Neural cell (in vitro differentiated cells): ENCODE measurements around the gene GPR139. TPM values are rescaled to one million over a fixed set of nuclear protein-coding genes. Genes with fewer than 3 reads are reported as not detected.

Experiments used
- H2AFZ ChIP-seq: fragments of 200-600, 300-800 bp; sonication (generic), shearing (Covaris generic); 2 replicates; pipeline ENCODE4 v1.6.0; 2014; ENCODE audit warnings: low read depth, mild to moderate bottlenecking, antibody characterized with exemption, low read length, moderate library complexity
- H3F3A ChIP-seq: fragments of 200-600 bp; shearing (Covaris generic); 2 replicates; pipeline ENCODE4 v1.6.1; 2016; ENCODE audit warnings: mild to moderate bottlenecking, moderate library complexity, mixed read lengths, antibody characterized with exemption, low read length; ENCODE audit not compliant: insufficient read depth, poor library complexity, severe bottlenecking
- H3K27ac ChIP-seq: fragments of 200-600, 300-800 bp; sonication (generic), shearing (Covaris generic); 2 replicates; pipeline ENCODE4 v1.5.1; 2014; ENCODE audit warnings: mild to moderate bottlenecking, low read length, moderate library complexity
- H3K27me3 ChIP-seq: fragments of 300-800, 200-600 bp; sonication (generic), shearing (Covaris generic); 2 replicates; pipeline ENCODE4 v1.6.0; 2014; ENCODE audit warnings: mild to moderate bottlenecking, low read depth, low read length, moderate library complexity; ENCODE audit not compliant: insufficient read depth
- H3K36me3 ChIP-seq: fragments of 300-800, 200-600 bp; sonication (generic), shearing (Covaris generic); 2 replicates; pipeline ENCODE4 v1.5.1; 2014; ENCODE audit warnings: mild to moderate bottlenecking, antibody characterized with exemption, low read length, moderate library complexity; ENCODE audit not compliant: insufficient read depth
- H3K4me2 ChIP-seq: fragments of 300-800, 200-600 bp; sonication (generic), shearing (Covaris generic); 2 replicates; pipeline ENCODE4 v1.6.0; 2014; ENCODE audit warnings: mild to moderate bottlenecking, low read length
- H3K4me3 ChIP-seq: fragments of 300-800, 200-600 bp; sonication (generic), shearing (Covaris generic); 2 replicates; pipeline ENCODE4 v1.5.1; 2014; ENCODE audit warnings: mild to moderate bottlenecking, low read length, moderate library complexity
- H3K79me2 ChIP-seq: fragments of 200-600 bp; shearing (Covaris generic); replicated peaks from 2 replicates; pipeline ENCODE4 v1.6.0; 2014; ENCODE audit warnings: mild to moderate bottlenecking, low read length, moderate library complexity; ENCODE audit not compliant: insufficient read depth
- H3K9ac ChIP-seq: fragments of 300-800, 200-600 bp; sonication (generic), shearing (Covaris generic); 2 replicates; pipeline ENCODE4 v1.6.1; 2016; ENCODE audit warnings: mild to moderate bottlenecking, low read length, mixed read lengths
- H3K9me2 ChIP-seq: fragments of 200-600 bp; shearing (Covaris generic); 2 replicates; pipeline ENCODE4 v1.6.1; 2016; ENCODE audit warnings: mild to moderate bottlenecking, low read length, mixed read lengths; ENCODE audit not compliant: insufficient read depth
- H3K9me3 ChIP-seq: fragments of 200-600, 300-800 bp; sonication (generic), shearing (Covaris generic); 2 replicates; pipeline ENCODE4 v1.6.1; 2016; ENCODE audit warnings: mild to moderate bottlenecking, mixed run types, low read length, moderate library complexity, mixed read lengths
- H4K20me1 ChIP-seq: fragments of 200-600 bp; shearing (Covaris generic); 2 replicates; pipeline ENCODE4 v1.6.1; 2016; ENCODE audit warnings: mild to moderate bottlenecking, mixed run types; ENCODE audit not compliant: insufficient read depth
- EP300 ChIP-seq: fragments of 450-650 bp; conservative IDR thresholded peaks from 2 replicates; pipeline ENCODE4 v1.6.1; 2014; ENCODE audit warnings: antibody characterized with exemption, mild to moderate bottlenecking, moderate library complexity; ENCODE audit not compliant: poor library complexity, severe bottlenecking
- EZH2 ChIP-seq: fragments of 200-600, 300-800 bp; shearing (Covaris generic), sonication (generic); IDR thresholded peaks from 2 replicates; pipeline ENCODE4 v1.6.1; 2014; ENCODE audit warnings: antibody characterized with exemption, low read length, borderline replicate concordance, mild to moderate bottlenecking; ENCODE audit not compliant: insufficient read depth, poor library complexity, severe bottlenecking
- MXI1 ChIP-seq: fragments of 450-650 bp; conservative IDR thresholded peaks from 2 replicates; pipeline ENCODE4 v1.6.1; 2014; ENCODE audit warnings: antibody characterized with exemption, mild to moderate bottlenecking; ENCODE audit not compliant: poor library complexity, severe bottlenecking
- POLR2AphosphoS5 ChIP-seq: IDR thresholded peaks from 2 replicates; pipeline ENCODE4 v1.6.1; 2012
- RAD21 ChIP-seq: fragments of 450-650 bp; conservative IDR thresholded peaks from 2 replicates; pipeline ENCODE4 v1.6.1; 2014; ENCODE audit warnings: antibody characterized with exemption, mild to moderate bottlenecking, moderate library complexity
- SMC3 ChIP-seq: fragments of 450-650 bp; conservative IDR thresholded peaks from 2 replicates; pipeline ENCODE4 v1.6.1; 2014; ENCODE audit warnings: antibody characterized with exemption, mild to moderate bottlenecking, moderate library complexity; ENCODE audit not compliant: poor library complexity
- TAF1 ChIP-seq: IDR thresholded peaks from 2 replicates; pipeline ENCODE4 v1.6.1; 2012; ENCODE audit warnings: low read depth
- polyA plus RNA-seq: library from polyadenylated mRNA; depleted of rRNA; stranded (reverse); fragments of >200 nt; gene quantifications from 2 replicates; pipeline ENCODE4 v1.2.3, GENCODE V29; 2014
- TF ChIP-seq, protein P1 (sequence below): IDR thresholded peaks from 2 replicates; pipeline ENCODE4 v1.6.1; 2012; ENCODE audit warnings: borderline replicate concordance
- TF ChIP-seq, protein P2 (sequence below): fragments of 450-650 bp; IDR thresholded peaks from 2 replicates; pipeline ENCODE4 v1.5.1; 2014; ENCODE audit warnings: antibody characterized with exemption, mild to moderate bottlenecking, moderate library complexity; ENCODE audit not compliant: poor library complexity, severe bottlenecking

GPR139 gene
- polyA plus RNA-seq, 1 donor from 2014 or later: 0.52 TPM

DNA sequence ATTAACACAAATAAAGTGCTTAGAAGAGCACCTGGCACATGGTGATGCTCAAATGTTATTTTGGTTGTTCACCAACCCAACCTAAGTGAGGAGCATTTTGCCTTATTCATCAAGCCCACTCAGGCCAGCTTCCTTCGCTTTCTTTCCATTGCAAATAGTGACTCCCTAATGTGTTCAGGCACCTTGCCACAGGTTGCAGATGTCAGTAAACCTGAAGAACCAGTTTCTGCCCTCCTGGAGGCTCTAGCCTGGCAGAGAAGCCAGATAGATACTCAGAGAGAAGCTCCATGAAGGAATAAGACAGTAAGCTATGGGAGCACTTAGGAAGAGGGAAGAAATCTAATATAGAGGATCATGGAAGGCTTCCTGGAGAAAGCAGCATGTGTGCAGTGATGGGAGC is 23.9 kb downstream of the GPR139 start:
- no peaks in the 10 kb centered on the region for H4K20me1 ChIP-seq
- no peaks in the 10 kb centered on the region for H3K9me3 ChIP-seq
- H2AFZ ChIP-seq: no peak overlapping the region
- no peaks in the 10 kb centered on the region for H3F3A ChIP-seq
- TF ChIP-seq, protein P1, sequence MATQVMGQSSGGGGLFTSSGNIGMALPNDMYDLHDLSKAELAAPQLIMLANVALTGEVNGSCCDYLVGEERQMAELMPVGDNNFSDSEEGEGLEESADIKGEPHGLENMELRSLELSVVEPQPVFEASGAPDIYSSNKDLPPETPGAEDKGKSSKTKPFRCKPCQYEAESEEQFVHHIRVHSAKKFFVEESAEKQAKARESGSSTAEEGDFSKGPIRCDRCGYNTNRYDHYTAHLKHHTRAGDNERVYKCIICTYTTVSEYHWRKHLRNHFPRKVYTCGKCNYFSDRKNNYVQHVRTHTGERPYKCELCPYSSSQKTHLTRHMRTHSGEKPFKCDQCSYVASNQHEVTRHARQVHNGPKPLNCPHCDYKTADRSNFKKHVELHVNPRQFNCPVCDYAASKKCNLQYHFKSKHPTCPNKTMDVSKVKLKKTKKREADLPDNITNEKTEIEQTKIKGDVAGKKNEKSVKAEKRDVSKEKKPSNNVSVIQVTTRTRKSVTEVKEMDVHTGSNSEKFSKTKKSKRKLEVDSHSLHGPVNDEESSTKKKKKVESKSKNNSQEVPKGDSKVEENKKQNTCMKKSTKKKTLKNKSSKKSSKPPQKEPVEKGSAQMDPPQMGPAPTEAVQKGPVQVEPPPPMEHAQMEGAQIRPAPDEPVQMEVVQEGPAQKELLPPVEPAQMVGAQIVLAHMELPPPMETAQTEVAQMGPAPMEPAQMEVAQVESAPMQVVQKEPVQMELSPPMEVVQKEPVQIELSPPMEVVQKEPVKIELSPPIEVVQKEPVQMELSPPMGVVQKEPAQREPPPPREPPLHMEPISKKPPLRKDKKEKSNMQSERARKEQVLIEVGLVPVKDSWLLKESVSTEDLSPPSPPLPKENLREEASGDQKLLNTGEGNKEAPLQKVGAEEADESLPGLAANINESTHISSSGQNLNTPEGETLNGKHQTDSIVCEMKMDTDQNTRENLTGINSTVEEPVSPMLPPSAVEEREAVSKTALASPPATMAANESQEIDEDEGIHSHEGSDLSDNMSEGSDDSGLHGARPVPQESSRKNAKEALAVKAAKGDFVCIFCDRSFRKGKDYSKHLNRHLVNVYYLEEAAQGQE: no peak
- TF ChIP-seq RAD21 (no peak), MXI1 (no peak), TAF1 (no peak), EZH2 (no peak), SMC3 (no peak), EP300 (no peak), POLR2AphosphoS5 (no peak)
- TF ChIP-seq, protein P2, sequence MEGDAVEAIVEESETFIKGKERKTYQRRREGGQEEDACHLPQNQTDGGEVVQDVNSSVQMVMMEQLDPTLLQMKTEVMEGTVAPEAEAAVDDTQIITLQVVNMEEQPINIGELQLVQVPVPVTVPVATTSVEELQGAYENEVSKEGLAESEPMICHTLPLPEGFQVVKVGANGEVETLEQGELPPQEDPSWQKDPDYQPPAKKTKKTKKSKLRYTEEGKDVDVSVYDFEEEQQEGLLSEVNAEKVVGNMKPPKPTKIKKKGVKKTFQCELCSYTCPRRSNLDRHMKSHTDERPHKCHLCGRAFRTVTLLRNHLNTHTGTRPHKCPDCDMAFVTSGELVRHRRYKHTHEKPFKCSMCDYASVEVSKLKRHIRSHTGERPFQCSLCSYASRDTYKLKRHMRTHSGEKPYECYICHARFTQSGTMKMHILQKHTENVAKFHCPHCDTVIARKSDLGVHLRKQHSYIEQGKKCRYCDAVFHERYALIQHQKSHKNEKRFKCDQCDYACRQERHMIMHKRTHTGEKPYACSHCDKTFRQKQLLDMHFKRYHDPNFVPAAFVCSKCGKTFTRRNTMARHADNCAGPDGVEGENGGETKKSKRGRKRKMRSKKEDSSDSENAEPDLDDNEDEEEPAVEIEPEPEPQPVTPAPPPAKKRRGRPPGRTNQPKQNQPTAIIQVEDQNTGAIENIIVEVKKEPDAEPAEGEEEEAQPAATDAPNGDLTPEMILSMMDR: no peak
- no peak overlapping the region for H3K27ac ChIP-seq
- H3K79me2 ChIP-seq: no peaks in the 10 kb centered on the region
- H3K4me2 ChIP-seq: no peak overlapping the region
- H3K4me3 ChIP-seq: no peak overlapping the region
- H3K9me2 ChIP-seq: no peaks in the 10 kb centered on the region
- H3K36me3 ChIP-seq: no peaks in the 10 kb centered on the region
- no peaks in the 10 kb centered on the region for H3K27me3 ChIP-seq
- H3K9ac ChIP-seq: no peak overlapping the region

- Histone ChIP-seq H3K9me2 (no peaks in the 10 kb centered on the region), H3K36me3 (no peaks in the 10 kb centered on the region), H3K79me2 (no peaks in the 10 kb centered on the region), H3F3A (no peaks in the 10 kb centered on the region), H3K27me3 (no peaks in the 10 kb centered on the region), H4K20me1 (no peaks in the 10 kb centered on the region), H3K27ac (no peak overlapping the region), H3K4me2 (no peak overlapping the region), H3K9ac (no peak overlapping the region), H3K9me3 (no peaks in the 10 kb centered on the region), H2AFZ (no peak overlapping the region), H3K4me3 (no peak overlapping the region)
- no peak for TF ChIP-seq MXI1
- TF ChIP-seq POLR2AphosphoS5: no peak
- TF ChIP-seq RAD21: no peak
- no peak for TF ChIP-seq TAF1
- TF ChIP-seq EZH2: no peak
- TF ChIP-seq SMC3: no peak
- no peak for TF ChIP-seq EP300
- TF ChIP-seq, protein P1: no peak
- TF ChIP-seq, protein P2: no peak
Observed at GRCh38 chr16:20045886-20046285, 27.8 kb downstream of the GPR139 start.
